Fibroblast of villous mesenchyme (primary cell): Measurements from ENCODE around the gene TDRD7. TPM values are rescaled to one million over a fixed set of nuclear protein-coding genes. Genes with fewer than 3 reads are reported as not detected.
"Not testable (repeated sequence)": the region's sequence is repeated elsewhere in the genome, so short reads cannot be mapped to it uniquely, and the experiment has no call there.

Experiments used
- DNase-seq: peaks from one replicate; pipeline ENCODE4 v3.0.0-alpha.2; 2010; ENCODE audit warnings: low read depth
- H3K4me3 ChIP-seq: 2 replicates; pipeline ENCODE4 v1.5.1; 2011; ENCODE audit warnings: low read depth, mild to moderate bottlenecking, low read length
- total RNA-seq: library from RNA; depleted of rRNA; stranded (reverse); fragments of >200 nt; gene quantifications from 2 replicates; pipeline ENCODE4 v1.2.3, GENCODE V29; 2012
- TF ChIP-seq, protein P1 (sequence below): IDR thresholded peaks from 2 replicates; pipeline ENCODE4 v1.5.1; 2012; ENCODE audit warnings: low read depth, mild to moderate bottlenecking, low read length; ENCODE audit not compliant: insufficient read depth

TDRD7 gene
- total RNA-seq, 1 donor = 11.7 TPM

DNA sequence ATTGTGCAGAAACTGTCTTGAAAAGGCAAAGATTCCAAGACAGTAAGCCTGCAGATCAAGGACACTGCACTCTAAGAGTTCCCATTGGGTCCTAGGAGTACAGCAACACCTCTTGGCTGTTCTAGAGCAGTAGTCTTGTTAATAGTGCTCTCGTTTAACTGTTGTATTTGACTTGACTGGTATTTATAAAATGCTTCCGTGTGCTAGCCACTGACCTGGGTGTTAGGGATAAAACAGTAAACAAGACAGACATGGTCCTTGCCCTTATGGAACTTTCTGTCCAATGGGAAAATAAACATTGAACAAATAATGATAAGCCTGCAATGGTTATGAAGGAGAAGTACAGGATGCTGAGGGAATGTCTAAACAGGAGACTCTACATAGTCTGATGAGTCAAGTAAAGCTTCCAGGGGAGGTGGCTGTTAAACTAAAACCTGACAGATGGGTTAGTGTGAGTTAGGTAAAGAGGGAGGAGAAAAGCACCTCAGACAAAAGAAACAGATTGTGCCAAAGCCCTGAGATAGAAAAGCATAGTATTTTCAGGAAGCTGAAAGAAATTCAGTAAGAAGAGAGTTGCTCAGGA lies 33.3 kb downstream of the TDRD7 start:
- no peak overlapping the region for H3K4me3 ChIP-seq
- TF ChIP-seq, protein P1, sequence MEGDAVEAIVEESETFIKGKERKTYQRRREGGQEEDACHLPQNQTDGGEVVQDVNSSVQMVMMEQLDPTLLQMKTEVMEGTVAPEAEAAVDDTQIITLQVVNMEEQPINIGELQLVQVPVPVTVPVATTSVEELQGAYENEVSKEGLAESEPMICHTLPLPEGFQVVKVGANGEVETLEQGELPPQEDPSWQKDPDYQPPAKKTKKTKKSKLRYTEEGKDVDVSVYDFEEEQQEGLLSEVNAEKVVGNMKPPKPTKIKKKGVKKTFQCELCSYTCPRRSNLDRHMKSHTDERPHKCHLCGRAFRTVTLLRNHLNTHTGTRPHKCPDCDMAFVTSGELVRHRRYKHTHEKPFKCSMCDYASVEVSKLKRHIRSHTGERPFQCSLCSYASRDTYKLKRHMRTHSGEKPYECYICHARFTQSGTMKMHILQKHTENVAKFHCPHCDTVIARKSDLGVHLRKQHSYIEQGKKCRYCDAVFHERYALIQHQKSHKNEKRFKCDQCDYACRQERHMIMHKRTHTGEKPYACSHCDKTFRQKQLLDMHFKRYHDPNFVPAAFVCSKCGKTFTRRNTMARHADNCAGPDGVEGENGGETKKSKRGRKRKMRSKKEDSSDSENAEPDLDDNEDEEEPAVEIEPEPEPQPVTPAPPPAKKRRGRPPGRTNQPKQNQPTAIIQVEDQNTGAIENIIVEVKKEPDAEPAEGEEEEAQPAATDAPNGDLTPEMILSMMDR = no peak
- DNase-seq = no peak

DNA sequence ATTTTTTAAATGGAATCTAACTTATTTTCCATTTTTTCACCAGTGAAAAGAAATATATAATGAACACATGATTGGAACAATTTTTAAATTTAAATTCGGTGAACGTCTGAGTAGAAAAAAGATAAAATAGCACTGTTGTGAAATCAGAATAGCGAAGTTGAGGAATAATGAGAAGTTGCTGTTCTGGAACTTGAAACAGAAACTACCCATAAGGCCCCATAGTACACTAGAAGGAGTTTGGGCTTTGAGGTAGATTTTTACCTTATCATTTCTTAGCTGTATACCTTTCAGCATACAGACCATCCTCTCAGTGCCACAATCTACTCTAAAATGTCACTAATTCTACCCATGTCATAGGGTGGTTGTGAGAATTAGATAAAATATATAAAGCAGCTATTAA lies 35.1 kb downstream of the TDRD7 start:
- no peak overlapping the region for H3K4me3 ChIP-seq
- DNase-seq = no peak
- TF ChIP-seq, protein P1 = no peak

DNA sequence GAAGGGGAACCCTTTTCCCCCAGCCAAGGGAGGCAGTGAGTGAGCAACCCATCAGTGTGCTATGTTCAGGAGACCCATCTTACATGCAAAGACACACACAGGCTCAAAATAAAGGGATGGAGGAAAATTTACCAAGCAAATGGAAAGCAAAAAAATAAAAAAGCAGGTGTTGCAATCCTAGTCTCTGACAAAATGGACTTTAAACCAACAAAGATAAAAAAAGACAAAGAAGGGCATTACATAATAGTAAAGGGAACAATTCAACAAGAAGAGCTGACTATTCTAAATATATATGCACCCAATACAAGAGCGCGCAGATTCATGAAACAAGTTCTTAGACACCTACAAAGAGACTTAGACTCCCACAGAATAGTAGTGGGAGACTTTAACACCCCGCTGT lies 41.7 kb downstream of the TDRD7 start:
- not testable (repeated sequence) for H3K4me3 ChIP-seq, DNase-seq

DNA sequence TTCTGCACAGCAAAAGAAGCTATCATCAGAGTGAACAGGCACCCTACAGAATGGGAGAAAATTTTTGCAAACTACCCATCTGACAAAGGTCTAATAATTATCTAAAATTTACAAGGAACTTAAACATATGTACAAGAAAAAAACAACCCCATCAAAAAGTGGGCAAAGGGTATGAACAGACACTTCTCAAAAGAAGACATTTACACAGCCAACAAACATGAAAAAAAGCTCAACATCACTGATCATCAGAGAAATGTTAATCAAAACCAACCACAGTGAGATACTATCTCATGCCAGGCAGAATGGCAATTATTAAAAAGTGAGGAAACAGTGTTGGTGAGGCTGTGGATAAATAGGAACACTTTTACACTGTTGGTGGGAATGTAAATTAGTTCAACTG lies 44.9 kb downstream of the TDRD7 start:
- DNase-seq, H3K4me3 ChIP-seq: not testable (repeated sequence)

DNA sequence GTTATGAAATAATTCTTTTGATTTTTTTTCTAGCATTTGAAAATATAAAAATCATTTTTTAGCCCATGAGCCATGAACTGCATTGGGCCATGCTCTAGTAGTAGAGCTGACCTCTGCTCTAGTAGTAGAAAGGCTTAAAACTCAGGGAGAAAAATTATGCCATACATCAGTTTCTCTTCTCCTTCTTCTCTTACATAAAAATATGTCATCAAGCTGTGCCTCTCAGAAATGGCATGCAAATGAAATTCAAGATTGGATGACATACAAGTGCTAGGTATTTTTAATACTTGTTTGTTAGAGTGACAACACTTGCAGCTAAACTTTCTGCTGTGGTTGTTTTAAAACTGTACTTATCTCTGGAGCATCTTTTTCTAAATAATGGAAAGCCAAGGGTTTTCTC lies 47.4 kb downstream of the TDRD7 start:
- no peak for DNase-seq
- TF ChIP-seq, protein P1 = no peak
- no peak overlapping the region for H3K4me3 ChIP-seq

DNA sequence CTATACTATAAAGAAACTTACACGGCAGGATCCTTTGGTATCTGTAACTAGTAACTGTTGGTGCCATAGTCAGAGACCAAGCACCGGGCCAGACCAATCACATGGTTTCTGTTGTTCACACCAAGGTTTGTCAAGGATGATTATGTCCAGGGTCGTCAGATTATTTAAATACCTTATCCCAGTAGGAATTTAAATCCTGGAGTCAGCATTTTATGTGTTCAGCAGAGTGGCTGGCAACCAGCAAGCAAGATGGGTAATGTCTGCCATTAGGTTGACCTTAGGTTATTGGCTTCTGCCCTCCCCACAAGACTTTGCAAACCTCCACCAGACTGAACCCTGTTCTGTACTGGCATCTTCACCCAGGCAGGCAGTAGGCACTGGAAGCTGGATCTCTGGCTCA lies 50.3 kb downstream of the TDRD7 start:
- TF ChIP-seq, protein P1 = no peak
- DNase-seq = no peak
- no peak overlapping the region for H3K4me3 ChIP-seq

DNA sequence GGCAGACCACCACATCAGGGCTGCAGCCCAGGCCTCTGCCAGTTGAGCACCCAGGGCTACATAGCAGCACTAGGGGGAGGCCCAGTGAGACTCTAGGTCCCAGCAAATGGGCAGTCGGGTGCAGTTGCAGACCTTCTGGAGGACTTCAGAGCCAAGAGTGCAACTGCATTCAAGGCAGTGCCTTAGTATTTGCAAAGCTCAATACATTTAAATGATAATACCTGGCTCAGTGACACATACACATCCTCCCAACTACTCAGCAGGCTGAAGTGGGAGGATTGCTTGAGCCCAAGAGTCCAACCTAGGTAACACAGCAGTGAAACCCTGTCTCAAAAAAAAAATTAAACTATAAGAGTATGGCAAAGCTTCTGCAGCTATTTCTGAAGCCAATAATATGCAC lies 51.0 kb downstream of the TDRD7 start:
- DNase-seq = no peak
- H3K4me3 ChIP-seq = no peak overlapping the region
- TF ChIP-seq, protein P1 = no peak

DNA sequence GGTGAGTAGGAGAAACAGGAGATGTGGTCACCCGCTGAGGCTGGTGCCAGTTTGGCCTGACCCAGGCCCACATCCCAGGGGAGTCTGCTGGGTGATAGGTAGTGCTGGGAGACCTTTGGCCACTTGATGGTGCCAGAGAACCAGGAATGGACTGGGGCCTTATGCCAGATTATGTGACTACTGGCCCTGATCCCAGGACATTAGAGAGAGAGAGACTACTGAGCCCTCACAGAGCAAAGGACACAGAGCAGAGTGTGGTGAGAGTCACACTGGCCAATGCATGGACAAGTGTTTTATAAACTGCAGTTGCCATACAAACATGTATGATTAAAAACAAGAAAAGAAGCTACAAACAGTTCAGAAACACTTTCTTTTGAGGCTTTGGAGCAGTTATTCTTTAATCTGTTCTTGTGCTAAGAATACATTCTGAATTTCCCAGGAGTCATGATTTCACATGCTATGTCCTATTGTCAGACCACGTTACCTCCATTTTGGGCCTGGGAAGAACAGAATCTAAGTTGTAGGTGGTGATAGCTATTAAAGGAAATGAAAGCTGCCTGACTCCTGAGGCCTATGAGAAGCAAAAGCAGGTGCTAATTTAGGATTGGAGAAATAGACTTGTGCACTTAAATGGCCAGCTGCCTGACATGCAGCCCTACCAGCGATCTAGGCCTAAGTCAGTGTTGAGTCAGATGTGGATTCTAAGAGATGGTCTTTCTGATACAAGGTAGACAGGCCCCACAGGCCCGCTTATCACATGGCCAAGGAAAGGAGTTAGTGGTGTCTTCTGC lies 57.0 kb downstream of the TDRD7 start:
- peak; percentile 70 for DNase-seq
- no peak overlapping the region for H3K4me3 ChIP-seq
- TF ChIP-seq, protein P1 = peak; percentile 86
